Prostate gland (tissue), 2 donors: ENCODE results near the gene CD151. TPM values are rescaled to one million over a fixed set of nuclear protein-coding genes. Genes with fewer than 3 reads are reported as not detected.

Experiments used
- DNase-seq: peaks from one replicate; pipeline ENCODE4 v3.0.0-alpha.2; 2019; ENCODE audit warnings: low spot score
- H3K27ac ChIP-seq, 2 donors: fragments of 200-600 bp; sonication (generic); 2 replicates each; pipeline ENCODE4 v1.5.1; 2017 to 2019
- H3K27me3 ChIP-seq: fragments of 200-600 bp; sonication (generic); replicated peaks from 2 replicates; pipeline ENCODE4 v1.5.1; 2019; ENCODE audit not compliant: insufficient read depth
- H3K36me3 ChIP-seq, 2 donors: fragments of 200-600 bp; sonication (generic); 1 replicate in 1 of 2; 2 replicates in 1 of 2; pipeline versions ENCODE4 v1.5.1 to v1.8.1; 2017 to 2019
- H3K4me1 ChIP-seq: fragments of 200-600 bp; sonication (generic); replicated peaks from 2 replicates; pipeline ENCODE4 v1.5.1; 2019
- H3K4me3 ChIP-seq, 2 donors: fragments of 200-600 bp; sonication (generic); 2 replicates each; pipeline ENCODE4 v1.5.1; 2017 to 2019
- H3K9me3 ChIP-seq: fragments of 200-600 bp; sonication (generic); 2 replicates; pipeline ENCODE4 v1.5.1; 2017
- CTCF ChIP-seq, 4 experiments: fragments of 200-600 bp in 2 of 4; fragments of 450-650 bp in 2 of 4; sonication (generic) in 2 of 4; IDR thresholded peaks; 1 replicate in 3 of 4; 2 replicates in 1 of 4; pipeline ENCODE4 v1.5.1; 2016 to 2019; ENCODE audit warnings: antibody characterized with exemption in 4 of 4, mild to moderate bottlenecking in 2 of 4, moderate library complexity in 2 of 4
- POLR2A ChIP-seq: fragments of 450-650 bp; IDR thresholded peaks from one replicate; pipeline ENCODE4 v1.6.1; 2016; ENCODE audit warnings: antibody characterized with exemption, mild to moderate bottlenecking
- POLR2AphosphoS5 ChIP-seq: sonication (generic); formaldehyde crosslinking; IDR thresholded peaks from one replicate; pipeline ENCODE4 v1.6.1; 2017; ENCODE audit warnings: antibody characterized with exemption
- WGBS: methylation state at CpG from one replicate; pipeline ENCODE4 v1.1.5; 2018; 5-methylcytosine and 5-hydroxymethylcytosine counted together
- intact Hi-C: fragments of 100-400 bp; cut with DNase I; formaldehyde crosslinking; loops from one replicate; pipeline ENCODE4 v1.14.2; 2022
- total RNA-seq, 2 donors: library from RNA; depleted of rRNA; stranded (reverse); fragments of >200 nt; gene quantifications; one replicate each; pipeline ENCODE4 v1.1.0, GENCODE V29; 2016

The CD151 gene
- total RNA-seq, 2 donors from 2014 or later, result 313 to 362 TPM

GRCh38 chr11:826227-826621 is 6.5 kb upstream of the CD151 start:
- no peak for DNase-seq
- TF ChIP-seq CTCF (IDR thresholded peaks at IDR 0.05), result no peak
- no peak for TF ChIP-seq POLR2AphosphoS5
- no peak for TF ChIP-seq POLR2A
- intact Hi-C loops, result no loop called here

GRCh38 chr11:826836-827145 is 6.0 kb upstream of the CD151 start:
- TF ChIP-seq POLR2AphosphoS5, result no peak
- TF ChIP-seq POLR2A, result no peak
- no peak for TF ChIP-seq CTCF (IDR thresholded peaks at IDR 0.05)
- Histone ChIP-seq H3K27me3 (no peaks in the 10 kb centered on the region), H3K4me1 (peaks cover 33% of the 10 kb centered on the region), H3K36me3 (peaks cover 8 to 16% of the 10 kb centered on the region in 2 donors), H3K4me3 (peak overlapping the region; percentile 31 to 37), H3K9me3 (no peaks in the 10 kb centered on the region), H3K27ac (peak overlapping the region; percentile 46 to 62)
- DNase-seq, result no peak
- intact Hi-C loops, result no loop called here
- 6% methylated on average over 22 of the region's 22 CpGs for WGBS

More at GRCh38 chr11:826227-826621, 6.5 kb upstream of the CD151 start:
- Histone ChIP-seq H3K36me3 (peaks cover 8 to 16% of the 10 kb centered on the region in 2 donors), H3K27me3 (no peaks in the 10 kb centered on the region), H3K4me1 (peaks cover 33% of the 10 kb centered on the region), H3K4me3 (no peak overlapping the region), H3K27ac (peak overlapping the region; percentile 53 to 62), H3K9me3 (no peaks in the 10 kb centered on the region)
- 80% methylated on average over 8 of the region's 9 CpGs for WGBS

GRCh38 chr11:827146-827896 is 5.4 kb upstream of the CD151 start:
- TF ChIP-seq POLR2A, result no peak
- TF ChIP-seq CTCF (IDR thresholded peaks at IDR 0.05), result no peak
- no peak for TF ChIP-seq POLR2AphosphoS5
- H3K4me3 ChIP-seq, result peak overlapping the region; percentile 31 to 37
- no peaks in the 10 kb centered on the region for H3K27me3 ChIP-seq
- peaks cover 35% of the 10 kb centered on the region for H3K4me1 ChIP-seq
- 23% methylated on average over 24 of the region's 66 CpGs for WGBS
- DNase-seq, result no peak
- no peaks in the 10 kb centered on the region for H3K9me3 ChIP-seq
- peaks cover 8 to 16% of the 10 kb centered on the region in 2 donors for H3K36me3 ChIP-seq
- H3K27ac ChIP-seq, result peak overlapping the region; percentile 46 to 62
- intact Hi-C loops, result no loop called here

- Histone ChIP-seq H3K4me1 (peaks cover 38% of the 10 kb centered on the region), H3K27ac (peak within 1 kb of the TSS; percentile 46 to 62), H3K4me3 (peak within 1 kb of the TSS; percentile 31 to 37), H3K36me3 (peaks cover 8 to 16% of the 10 kb centered on the region in 2 donors), H3K27me3 (no peaks in the 10 kb centered on the region), H3K9me3 (no peaks in the 10 kb centered on the region)
- DNase-seq, result no peak
- intact Hi-C loops, result no loop called here
- 56% methylated on average over 5 of the region's 5 CpGs for WGBS
- TF ChIP-seq CTCF (IDR thresholded peaks at IDR 0.05) (no peak), POLR2AphosphoS5 (no peak), POLR2A (no peak)
Observed at GRCh38 chr11:827897-828192, 4.9 kb upstream of the CD151 start, which contains the start of gene CRACR2B. CRACR2B (plus strand) TSS chr11:827919; CDS start chr11:828608, 689 bp downstream.
